Measurements from ENCODE around the gene ATP2B2.

ATP2B2 gene

DNA sequence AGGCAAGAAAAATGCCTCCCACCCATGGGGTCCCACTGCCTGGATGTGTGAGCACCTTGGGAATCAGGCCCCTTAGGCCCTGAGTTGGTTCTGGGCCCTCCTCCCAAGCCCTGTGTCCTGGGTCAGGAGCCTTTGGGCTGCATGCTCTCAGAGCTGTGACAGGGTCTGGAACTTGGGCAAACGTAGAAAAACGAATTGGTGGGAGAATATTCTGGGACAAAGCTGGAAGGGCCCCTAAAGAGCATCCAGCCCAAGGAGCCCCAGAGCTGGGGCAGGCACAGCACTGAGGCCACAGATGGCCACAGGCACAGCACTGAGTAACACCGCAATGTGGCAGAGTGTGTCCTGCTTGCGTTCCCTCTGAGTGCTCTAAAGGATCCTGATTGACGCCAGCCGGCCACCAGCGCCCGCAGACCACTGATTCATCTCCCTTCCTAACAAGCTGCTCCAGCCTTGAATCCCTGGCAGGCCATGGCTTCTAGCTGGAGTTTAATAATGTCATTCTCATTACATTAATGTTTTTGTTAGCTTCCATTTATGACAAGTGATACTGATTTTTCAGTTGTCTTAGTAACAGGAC lies 165.9 kb downstream of the ATP2B2 start:
- H3K4me3 ChIP-seq (ENCODE audit: low read depth, low read length) = no peak overlapping the region
- no peaks in the 10 kb centered on the region for H3K4me1 ChIP-seq
- H3K9me3 ChIP-seq = no peaks in the 10 kb centered on the region
- no peak for DNase-seq
- no peaks in the 10 kb centered on the region for H3K27me3 ChIP-seq
- H3K36me3 ChIP-seq = no peaks in the 10 kb centered on the region
- TF ChIP-seq, protein P1, sequence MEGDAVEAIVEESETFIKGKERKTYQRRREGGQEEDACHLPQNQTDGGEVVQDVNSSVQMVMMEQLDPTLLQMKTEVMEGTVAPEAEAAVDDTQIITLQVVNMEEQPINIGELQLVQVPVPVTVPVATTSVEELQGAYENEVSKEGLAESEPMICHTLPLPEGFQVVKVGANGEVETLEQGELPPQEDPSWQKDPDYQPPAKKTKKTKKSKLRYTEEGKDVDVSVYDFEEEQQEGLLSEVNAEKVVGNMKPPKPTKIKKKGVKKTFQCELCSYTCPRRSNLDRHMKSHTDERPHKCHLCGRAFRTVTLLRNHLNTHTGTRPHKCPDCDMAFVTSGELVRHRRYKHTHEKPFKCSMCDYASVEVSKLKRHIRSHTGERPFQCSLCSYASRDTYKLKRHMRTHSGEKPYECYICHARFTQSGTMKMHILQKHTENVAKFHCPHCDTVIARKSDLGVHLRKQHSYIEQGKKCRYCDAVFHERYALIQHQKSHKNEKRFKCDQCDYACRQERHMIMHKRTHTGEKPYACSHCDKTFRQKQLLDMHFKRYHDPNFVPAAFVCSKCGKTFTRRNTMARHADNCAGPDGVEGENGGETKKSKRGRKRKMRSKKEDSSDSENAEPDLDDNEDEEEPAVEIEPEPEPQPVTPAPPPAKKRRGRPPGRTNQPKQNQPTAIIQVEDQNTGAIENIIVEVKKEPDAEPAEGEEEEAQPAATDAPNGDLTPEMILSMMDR (IDR thresholded peaks at IDR 0.05; ENCODE audit: low read depth, low read length) = no peak

DNA sequence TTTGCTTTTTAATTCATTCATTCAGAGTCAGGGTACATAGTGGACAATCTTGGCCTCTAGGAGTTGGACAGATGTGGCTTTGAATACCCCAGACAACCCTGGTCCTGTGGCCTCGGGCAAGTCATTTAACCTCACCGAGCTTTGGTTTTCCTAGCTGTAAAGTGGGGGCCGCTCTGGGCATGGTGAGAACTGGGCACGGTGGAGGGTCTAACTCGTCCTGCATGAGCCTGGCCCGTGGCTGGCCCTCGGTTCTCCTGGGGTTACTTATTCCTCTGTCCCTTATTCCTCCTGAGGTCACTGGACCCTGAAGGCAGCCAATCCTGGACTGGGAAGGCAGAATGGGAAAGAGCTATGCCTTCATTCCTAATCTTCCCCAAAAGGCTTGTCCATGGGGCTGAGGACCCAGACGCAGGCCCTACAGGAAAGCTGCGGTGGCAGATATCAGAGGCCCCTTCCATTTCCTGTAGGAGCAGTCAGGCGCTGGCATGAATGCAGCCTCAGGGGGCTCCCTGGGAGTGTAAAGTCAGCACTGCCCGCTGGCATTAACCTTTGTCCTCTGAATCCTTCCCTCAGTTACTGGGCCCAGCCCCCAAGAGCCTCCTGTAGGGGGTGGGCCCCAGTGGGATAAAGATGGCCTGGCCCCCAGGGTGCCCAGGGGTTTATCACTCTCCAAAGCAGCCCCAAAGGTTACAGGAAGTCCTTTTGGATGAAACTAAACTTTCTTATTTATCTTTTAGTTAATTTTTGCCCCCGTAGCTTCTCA lies 166.6 kb downstream of the ATP2B2 start:
- no peak for DNase-seq
- Histone ChIP-seq H3K4me1 (no peaks in the 10 kb centered on the region), H3K4me3 (ENCODE audit: low read depth, low read length) (no peak overlapping the region), H3K27me3 (no peaks in the 10 kb centered on the region), H3K9me3 (no peaks in the 10 kb centered on the region), H3K36me3 (no peaks in the 10 kb centered on the region)
- TF ChIP-seq, protein P1 (IDR thresholded peaks at IDR 0.05; ENCODE audit: low read depth, low read length) = no peak

DNA sequence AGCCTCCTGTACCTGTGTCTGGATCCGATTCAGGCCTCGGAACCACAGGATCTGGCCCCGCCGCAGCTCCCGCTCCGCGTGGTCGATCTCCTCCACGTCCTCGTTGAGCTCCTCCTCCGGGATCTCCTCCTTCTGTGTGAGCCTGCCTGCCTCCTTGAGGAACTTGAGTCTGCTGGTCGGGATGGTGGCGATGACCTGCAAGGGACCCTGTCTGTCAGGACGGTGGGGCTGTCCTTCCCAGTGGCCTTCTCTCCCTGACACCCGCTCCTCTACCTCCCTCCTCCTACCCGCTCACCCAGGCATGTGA lies 167.3 kb downstream of the ATP2B2 start:
- Histone ChIP-seq H3K27me3 (no peaks in the 10 kb centered on the region), H3K4me1 (no peaks in the 10 kb centered on the region), H3K9me3 (no peaks in the 10 kb centered on the region), H3K36me3 (no peaks in the 10 kb centered on the region), H3K4me3 (ENCODE audit: low read depth, low read length) (no peak overlapping the region)
- TF ChIP-seq, protein P1 (IDR thresholded peaks at IDR 0.05; ENCODE audit: low read depth, low read length) = no peak
- no peak for DNase-seq

DNA sequence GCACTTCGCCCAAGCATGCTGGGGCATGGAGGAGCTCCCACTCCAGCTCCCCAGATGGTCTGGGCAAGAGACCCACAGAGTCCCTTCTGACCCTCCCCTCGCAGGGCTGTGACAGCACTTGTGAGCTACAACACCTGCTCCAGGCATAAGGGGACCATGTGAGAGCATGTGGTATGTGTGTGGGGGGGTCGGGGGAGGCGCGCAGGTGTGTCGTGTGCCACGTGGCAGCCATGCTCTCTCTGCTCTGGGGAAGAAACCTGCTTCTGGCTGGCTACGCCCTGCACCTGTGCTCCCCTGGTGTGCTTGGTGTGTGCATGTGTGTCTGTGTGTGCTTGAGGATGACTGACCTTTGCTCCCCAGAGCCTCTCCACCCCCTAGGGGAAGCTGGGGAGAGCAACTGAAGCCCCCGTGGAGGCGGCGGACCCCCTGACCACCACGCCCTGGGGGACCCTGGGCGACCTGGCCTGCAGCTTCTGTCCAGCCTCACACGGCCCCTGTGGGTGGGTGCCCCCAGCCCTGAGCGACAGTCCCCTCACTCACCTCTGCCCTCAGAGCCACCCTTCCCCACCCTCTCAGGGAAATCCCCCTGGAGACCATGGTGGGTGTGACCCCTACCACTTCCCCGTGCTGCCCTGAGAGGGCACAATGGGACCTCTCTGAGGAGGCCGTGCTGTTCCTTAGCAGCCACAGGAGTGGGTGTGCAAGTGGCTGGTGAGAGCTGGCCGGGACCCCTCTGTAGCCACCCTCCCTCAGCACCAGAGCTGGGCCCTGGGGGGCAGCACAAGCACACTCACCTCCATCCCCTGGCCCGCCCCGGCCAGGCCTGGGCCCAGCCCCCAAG lies 167.8 kb downstream of the ATP2B2 start:
- no peaks in the 10 kb centered on the region for H3K27me3 ChIP-seq
- no peaks in the 10 kb centered on the region for H3K36me3 ChIP-seq
- DNase-seq = no peak
- H3K9me3 ChIP-seq = no peaks in the 10 kb centered on the region
- TF ChIP-seq, protein P1 (IDR thresholded peaks at IDR 0.05; ENCODE audit: low read depth, low read length) = no peak
- H3K4me3 ChIP-seq (ENCODE audit: low read depth, low read length) = no peak overlapping the region
- no peaks in the 10 kb centered on the region for H3K4me1 ChIP-seq

DNA sequence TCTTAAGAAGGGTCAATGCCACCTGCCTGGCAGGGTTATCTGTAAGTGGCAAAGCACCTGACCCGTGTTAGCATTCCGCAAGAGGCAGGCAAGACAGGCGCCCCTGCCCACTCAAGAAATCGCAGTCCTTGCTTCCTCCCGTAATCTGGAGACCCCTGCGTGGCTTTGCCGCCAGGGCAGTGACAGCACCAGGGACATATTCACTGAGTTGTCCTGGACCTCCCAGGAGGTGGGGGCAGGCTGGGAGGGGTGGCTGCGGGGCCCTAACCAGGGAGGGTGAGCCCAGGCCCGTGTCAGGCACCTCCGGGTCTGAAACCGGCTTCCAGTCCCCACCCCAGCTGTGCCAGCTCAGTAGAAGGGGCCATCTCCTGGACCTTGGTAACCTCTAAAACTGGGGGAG lies 168.6 kb downstream of the ATP2B2 start:
- Histone ChIP-seq H3K4me3 (ENCODE audit: low read depth, low read length) (no peak overlapping the region), H3K36me3 (no peaks in the 10 kb centered on the region), H3K4me1 (no peaks in the 10 kb centered on the region)

More for the DNA sequence above, 168.6 kb downstream of the ATP2B2 start:
- no peak for DNase-seq
- TF ChIP-seq, protein P1 (IDR thresholded peaks at IDR 0.05; ENCODE audit: low read depth, low read length) = no peak
- Histone ChIP-seq H3K9me3 (no peaks in the 10 kb centered on the region), H3K27me3 (no peaks in the 10 kb centered on the region)

Data from BE2C (cell line).